ENCODE measurements around the gene TPK1.

The TPK1 gene

GRCh38 chr7:144835652-144836544, at the start of gene TPK1:
Gene TPK1, minus strand, starts transcription at chr7:144836053. Its CDS starts 451 bp downstream, at chr7:144835602.
- DNase-seq = peak; percentile 44

DNA sequence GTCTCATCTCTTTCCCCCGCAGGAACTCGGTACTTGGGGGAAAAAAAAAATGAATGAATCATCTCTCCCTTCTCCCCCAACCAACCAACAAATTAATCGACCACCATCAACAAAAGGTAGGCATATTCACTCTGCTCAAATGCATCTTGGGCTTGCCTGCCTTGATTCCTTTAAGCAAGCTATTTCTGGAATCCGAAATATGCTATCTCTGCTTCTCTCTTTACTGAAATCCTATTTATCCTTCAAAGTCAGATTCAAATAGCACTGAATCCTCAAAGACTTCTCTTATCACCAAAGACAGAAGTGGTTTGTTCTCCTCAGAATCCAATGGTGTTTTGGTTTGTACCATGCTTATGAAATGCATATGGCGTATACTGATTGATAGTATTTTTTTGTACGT, 49.6 kb upstream of the TPK1 start:
- no peak for DNase-seq

DNA sequence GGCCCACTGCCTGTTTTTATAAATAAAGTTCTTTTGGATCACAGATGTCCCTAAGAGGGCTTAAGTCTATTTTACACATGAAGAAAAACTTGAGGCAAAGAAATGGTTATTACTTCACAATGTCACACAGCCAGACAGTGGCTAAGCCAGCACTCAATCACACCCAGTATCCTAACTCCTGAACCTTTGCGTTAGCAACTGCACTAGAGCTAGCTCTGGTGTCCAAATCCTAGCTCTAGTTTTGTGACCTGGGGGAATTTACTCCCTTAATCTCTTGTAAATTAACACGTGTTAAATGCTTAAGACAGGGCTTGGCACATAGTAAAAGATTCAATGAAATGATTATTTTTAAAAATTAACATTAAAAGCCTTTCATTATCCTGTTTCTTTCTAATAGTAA, 49.0 kb upstream of the TPK1 start:
- DNase-seq = no peak

DNA sequence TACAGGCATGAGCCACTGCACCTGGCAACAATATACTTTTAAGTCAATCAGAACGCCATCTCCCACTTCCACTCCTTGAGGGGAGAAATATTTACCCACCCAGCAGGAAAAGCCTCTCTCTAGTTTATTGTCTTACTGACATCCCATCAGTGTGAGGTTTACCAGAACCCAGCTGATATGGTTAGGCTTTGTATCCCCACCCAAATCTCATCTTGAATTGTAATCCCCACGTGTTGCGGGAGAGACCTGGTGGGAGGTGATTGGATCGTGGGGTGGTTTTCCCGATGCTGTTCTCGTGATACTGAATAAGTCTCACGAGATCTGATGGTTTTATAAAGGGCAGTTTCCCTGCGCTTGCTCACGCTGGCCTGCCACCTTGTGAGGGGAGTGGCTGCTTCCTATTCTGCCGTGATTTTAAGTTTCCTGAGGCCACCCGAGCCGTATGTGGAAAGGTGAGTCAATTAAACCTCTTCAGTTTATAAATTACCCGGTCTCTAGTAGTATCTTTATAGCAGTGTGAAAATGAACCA, 37.5 kb upstream of the TPK1 start:
- no peak for DNase-seq

DNA sequence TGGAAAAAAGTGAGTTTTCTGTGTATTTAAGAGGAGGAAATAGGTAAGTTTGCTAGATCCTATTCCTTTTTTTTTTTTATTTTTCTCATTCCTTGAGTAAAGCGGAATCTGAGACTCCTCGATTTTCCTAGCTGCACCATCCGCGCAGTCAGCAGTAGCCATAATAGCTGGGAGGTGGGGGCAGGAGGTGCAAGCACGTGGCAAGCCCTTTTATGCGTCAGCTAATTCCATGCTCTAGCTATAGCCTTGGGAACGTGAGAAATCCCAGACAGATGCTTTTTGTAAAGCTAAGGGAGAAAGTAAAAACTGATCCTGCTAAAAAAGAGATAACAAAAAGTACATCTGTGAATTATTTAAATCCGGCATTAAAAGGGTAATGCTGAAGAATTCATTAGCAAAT, 33.2 kb upstream of the TPK1 start:
- DNase-seq = no peak

DNA sequence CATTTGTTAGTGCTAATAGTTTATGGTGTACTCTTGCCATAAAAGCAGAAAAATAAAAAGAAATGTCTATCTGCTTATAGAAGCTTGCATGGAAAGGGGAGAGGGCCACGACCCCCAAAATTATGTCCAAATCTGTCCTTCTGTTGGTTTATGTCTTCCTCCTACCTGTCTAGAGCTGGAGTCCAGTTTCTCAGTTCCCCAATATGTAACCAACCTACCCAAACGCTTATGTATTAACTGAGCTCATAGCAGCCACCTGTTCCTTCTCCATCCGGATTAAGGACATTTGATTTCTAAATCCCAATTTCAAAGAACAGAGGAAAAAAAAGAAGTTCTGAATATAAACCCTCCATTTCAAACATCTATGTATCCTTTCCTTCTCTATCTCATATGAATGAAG, 30.3 kb upstream of the TPK1 start:
- no peak for DNase-seq

GRCh38 chr7:144863320-144863647, 27.4 kb upstream of the TPK1 start:
- no peak for DNase-seq

DNA sequence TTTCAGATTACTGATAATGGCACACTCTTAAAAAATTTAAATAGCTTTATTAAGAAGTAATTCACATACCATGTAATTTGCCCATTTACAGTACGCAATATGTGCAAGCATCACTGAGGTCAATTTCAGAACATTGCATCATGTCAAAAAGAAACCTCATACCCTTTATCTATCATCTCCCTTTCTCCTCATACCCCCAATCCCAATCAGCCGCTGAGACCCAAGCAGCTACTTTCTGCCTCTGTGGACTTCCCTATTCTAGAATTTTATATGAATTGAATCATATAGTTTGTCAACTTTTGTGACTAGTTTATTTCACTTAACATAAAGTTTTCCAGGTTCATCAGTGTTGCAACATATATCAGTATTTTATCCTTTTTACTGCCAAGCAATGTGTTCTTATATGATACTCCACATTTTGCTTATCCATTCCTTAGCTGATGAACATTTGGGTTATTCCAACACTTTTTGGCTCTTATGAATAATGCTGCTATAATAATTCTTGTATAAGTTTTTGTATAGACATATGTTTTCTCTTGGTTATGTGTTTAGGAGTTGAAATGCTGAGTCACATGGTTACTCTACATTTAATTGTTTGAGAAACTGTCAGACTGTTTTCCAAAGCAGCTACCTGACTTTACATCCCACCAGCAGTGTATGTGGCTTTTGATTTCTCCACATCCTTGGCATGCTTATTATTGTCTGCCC, 26.9 kb upstream of the TPK1 start:
- no peak for DNase-seq

GRCh38 chr7:144859739-144860138, 23.9 kb upstream of the TPK1 start:
- DNase-seq = no peak

DNA sequence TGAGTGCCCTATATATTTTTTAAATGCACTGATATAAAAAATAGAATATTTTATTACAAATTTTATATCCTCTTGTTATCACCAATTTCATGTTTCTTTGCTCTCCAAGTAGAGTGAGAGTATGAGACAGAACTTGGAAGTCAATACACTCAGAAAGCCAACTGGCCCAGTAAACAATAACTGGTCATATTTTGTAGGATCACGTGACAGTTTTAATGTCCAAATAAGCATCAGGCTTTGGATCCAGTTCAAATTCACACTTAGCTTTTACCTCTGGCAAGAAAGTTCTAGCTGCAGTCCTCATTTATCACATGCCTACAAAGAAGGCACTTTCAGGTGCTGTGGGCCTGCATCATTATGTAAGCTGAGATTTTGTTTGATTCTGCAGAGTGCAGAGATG, 21.6 kb upstream of the TPK1 start:
- DNase-seq = no peak

- peak; percentile 4 for DNase-seq
Measured at GRCh38 chr7:144854839-144855424, 19.1 kb upstream of the TPK1 start.

DNA sequence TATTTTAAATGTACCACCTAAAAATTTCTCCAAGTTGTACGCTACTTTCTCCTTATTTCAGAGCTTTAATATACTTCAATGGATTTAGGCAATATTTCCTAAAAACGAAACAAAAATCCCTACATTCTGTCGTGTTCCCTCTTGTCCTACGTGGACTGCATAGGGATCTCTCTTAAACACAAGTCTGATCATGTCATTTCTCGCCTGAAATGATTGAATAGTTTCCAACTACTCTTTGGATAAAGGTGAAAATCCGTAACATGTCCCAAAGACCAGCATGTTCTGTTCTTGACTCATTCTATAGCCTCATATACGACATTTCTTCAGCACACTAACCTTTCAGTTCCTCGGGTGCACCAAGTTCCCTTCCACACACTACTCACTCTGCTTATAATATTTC, 17.7 kb upstream of the TPK1 start:
- DNase-seq = no peak

- DNase-seq = no peak
Measured at GRCh38 chr7:144848078-144848477, 12.2 kb upstream of the TPK1 start.

DNA sequence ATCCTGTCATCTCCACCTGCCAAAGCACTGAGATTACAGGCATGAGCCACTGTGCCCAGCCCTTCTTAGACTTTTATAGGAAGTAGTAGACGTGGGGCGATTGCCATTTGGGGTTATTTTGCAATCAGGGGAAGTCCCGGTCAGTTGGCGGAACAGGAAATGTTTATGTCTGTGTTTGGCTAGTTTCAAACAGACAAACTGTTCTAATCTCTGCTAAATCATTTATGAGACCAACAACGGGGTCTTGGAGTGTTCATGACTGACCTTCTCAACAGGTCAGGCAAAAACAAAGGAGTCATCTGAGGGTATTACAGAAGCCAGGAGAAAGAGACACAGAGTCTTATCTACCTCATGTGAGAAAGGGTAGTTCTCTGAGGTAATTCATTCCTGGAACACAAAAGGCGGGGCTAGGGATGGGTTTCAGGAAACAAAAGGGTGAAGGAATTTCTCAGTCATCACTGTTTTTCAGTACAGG, 6.6 kb upstream of the TPK1 start:
- DNase-seq = no peak

GRCh38 chr7:144836545-144836842, 641 bp upstream of the TPK1 start:
- DNase-seq = no peak

- peak; percentile 14 for DNase-seq
Measured at GRCh38 chr7:144835155-144835611, 670 bp downstream of the TPK1 start.

DNA sequence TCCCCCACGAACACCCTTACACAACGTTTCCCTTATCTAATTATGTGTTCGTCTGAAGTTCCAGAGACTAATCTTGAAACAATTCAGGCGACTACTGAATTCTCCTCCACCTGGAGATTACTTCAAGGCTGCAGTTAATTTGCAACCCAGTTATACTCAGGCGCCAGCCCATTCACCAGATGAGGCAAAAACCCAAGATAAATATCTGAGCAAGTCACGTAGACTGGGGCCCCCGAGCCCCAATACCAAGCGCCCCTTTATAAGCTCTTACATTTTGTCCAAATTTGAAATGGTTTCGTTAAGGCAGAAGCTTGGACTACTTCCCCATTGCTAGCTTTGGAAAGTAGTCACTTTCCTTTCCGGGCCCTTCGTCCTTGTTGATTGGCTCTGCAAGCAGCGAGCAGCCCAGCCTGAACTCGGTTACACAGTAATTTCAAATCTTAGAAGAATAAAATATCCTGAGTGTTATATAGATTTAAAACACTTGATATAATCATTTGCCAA, 1.2 kb downstream of the TPK1 start:
- no peak for DNase-seq

- DNase-seq = no peak
Measured at GRCh38 chr7:144830811-144831210, 5.0 kb downstream of the TPK1 start.

- no peak for DNase-seq
Measured at GRCh38 chr7:144830024-144830785, 5.6 kb downstream of the TPK1 start.

DNA sequence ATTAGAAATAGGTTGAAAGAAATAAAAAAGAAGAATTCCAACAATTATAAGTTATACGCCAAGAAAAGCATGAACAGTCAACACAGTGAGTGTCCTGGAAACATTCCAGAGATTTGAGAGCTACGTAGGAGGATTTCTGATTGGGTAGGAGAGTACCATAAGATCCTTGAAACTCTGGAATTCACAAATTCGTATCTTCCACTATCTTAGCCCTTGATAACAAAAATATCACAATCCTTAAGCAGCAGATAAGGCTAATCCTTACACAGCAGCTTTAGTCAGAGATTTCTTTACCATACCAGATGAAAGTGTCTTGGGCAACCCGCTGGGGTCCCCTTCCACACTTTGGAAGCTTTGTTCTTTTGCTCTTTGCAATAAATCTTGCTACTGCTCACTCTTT, 8.2 kb downstream of the TPK1 start:
- DNase-seq = no peak

DNA sequence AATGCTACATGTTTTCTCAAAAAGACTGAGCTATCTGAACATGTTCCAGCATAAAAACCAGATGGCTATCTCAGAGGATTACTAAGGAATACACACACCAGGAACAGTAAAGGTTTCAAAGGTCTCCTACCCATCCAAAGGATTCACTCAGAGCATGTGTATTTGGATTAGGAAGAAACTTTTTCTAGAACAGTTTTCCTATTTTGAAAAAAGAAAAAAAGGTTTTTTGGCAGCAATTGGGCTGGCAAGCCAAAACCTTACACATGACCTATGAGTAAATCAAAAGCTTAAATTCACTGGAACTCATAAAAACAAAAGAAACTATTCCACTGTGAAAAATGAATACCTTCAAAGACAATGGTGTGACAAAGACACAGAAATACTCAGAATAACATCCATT, 9.6 kb downstream of the TPK1 start:
- DNase-seq = no peak

GRCh38 chr7:144824360-144824759, 11.5 kb downstream of the TPK1 start:
- DNase-seq = no peak

- DNase-seq = no peak
Measured at GRCh38 chr7:144822223-144822622, 13.6 kb downstream of the TPK1 start.

Data from NCI-H2081 treated with DMSO at 0.1 percent for 48 hours (cell line).